IPS DF 6.9 (cell line): ENCODE data around the gene COLEC12.

Experiments
- DNase-seq: peaks from one replicate; pipeline ENCODE4 v3.0.0-alpha.2; 2013; ENCODE audit warnings: low read depth, low spot score
- H3K27ac ChIP-seq: one replicate; pipeline ENCODE4 v1.5.1; 2013; ENCODE audit warnings: low read length, control low read depth
- H3K27me3 ChIP-seq: 2 replicates; pipeline ENCODE4 v1.6.1; 2013; ENCODE audit warnings: mild to moderate bottlenecking, low read length; ENCODE audit not compliant: control insufficient read depth, insufficient read depth
- H3K36me3 ChIP-seq: 2 replicates; pipeline ENCODE4 v1.6.1; 2013; ENCODE audit warnings: low read length; ENCODE audit not compliant: control insufficient read depth, insufficient read depth
- H3K4me1 ChIP-seq: 2 replicates; pipeline ENCODE4 v1.6.1; 2013; ENCODE audit warnings: low read length; ENCODE audit not compliant: control insufficient read depth, insufficient read depth
- H3K4me3 ChIP-seq: 2 replicates; pipeline ENCODE4 v1.5.1; 2013; ENCODE audit warnings: mild to moderate bottlenecking, low read length
- H3K9me3 ChIP-seq: 2 replicates; pipeline ENCODE4 v1.6.1; 2013; ENCODE audit warnings: low read length, inconsistent platforms; ENCODE audit not compliant: control insufficient read depth, insufficient read depth
- WGBS: extraction: QIAGEN DNeasy Blood & Tissue Kit; methylation state at CpG from one replicate; pipeline ENCODE4 v1.1.7; 2013; ENCODE audit warnings: mixed read lengths, missing lambda C conversion rate; ENCODE audit not compliant: insufficient read length, insufficient coverage; 5-methylcytosine and 5-hydroxymethylcytosine counted together

The COLEC12 gene

GRCh38 chr18:445055-445454 lies 55.4 kb downstream of the COLEC12 start:
- Histone ChIP-seq H3K9me3 (no peaks in the 10 kb centered on the region), H3K4me1 (no peaks in the 10 kb centered on the region), H3K27me3 (no peaks in the 10 kb centered on the region), H3K36me3 (no peaks in the 10 kb centered on the region), H3K27ac (no peak overlapping the region), H3K4me3 (no peak overlapping the region)
- no peak for DNase-seq
- WGBS, result no CpG with 5 or more reads among the region's 3 CpGs

GRCh38 chr18:438571-438970 lies 61.9 kb downstream of the COLEC12 start:
- Histone ChIP-seq H3K36me3 (no peaks in the 10 kb centered on the region), H3K27me3 (no peaks in the 10 kb centered on the region), H3K4me3 (no peak overlapping the region), H3K4me1 (no peaks in the 10 kb centered on the region), H3K27ac (no peak overlapping the region), H3K9me3 (no peaks in the 10 kb centered on the region)
- no peak for DNase-seq
- no CpG with 5 or more reads among the region's 2 CpGs for WGBS

GRCh38 chr18:435940-436339 lies 64.6 kb downstream of the COLEC12 start:
- Histone ChIP-seq H3K4me1 (no peaks in the 10 kb centered on the region), H3K27ac (no peak overlapping the region)

GRCh38 chr18:434410-434809 lies 66.1 kb downstream of the COLEC12 start:
- WGBS, result no CpG with 5 or more reads among the region's 1 CpG

More at GRCh38 chr18:435940-436339, 64.6 kb downstream of the COLEC12 start:
- H3K27me3 ChIP-seq, result no peaks in the 10 kb centered on the region
- WGBS, result no CpG with 5 or more reads among the region's 4 CpGs
- H3K36me3 ChIP-seq, result no peaks in the 10 kb centered on the region
- DNase-seq, result no peak
- no peak overlapping the region for H3K4me3 ChIP-seq
- no peaks in the 10 kb centered on the region for H3K9me3 ChIP-seq

GRCh38 chr18:433960-434359 lies 66.5 kb downstream of the COLEC12 start:
- H3K4me3 ChIP-seq, result no peak overlapping the region
- no peak for DNase-seq
- no peaks in the 10 kb centered on the region for H3K27me3 ChIP-seq
- no peaks in the 10 kb centered on the region for H3K36me3 ChIP-seq
- no peak overlapping the region for H3K27ac ChIP-seq
- WGBS, result no CpG with 5 or more reads among the region's 2 CpGs
- no peaks in the 10 kb centered on the region for H3K9me3 ChIP-seq
- H3K4me1 ChIP-seq, result no peaks in the 10 kb centered on the region

More at GRCh38 chr18:434410-434809, 66.1 kb downstream of the COLEC12 start:
- Histone ChIP-seq H3K27me3 (no peaks in the 10 kb centered on the region), H3K27ac (no peak overlapping the region), H3K36me3 (no peaks in the 10 kb centered on the region), H3K4me1 (no peaks in the 10 kb centered on the region), H3K9me3 (no peaks in the 10 kb centered on the region), H3K4me3 (no peak overlapping the region)
- no peak for DNase-seq

- Histone ChIP-seq H3K36me3 (no peaks in the 10 kb centered on the region), H3K9me3 (no peaks in the 10 kb centered on the region), H3K27me3 (no peaks in the 10 kb centered on the region), H3K27ac (no peak overlapping the region), H3K4me3 (no peak overlapping the region), H3K4me1 (no peaks in the 10 kb centered on the region)
- no CpG with 5 or more reads among the region's 3 CpGs for WGBS
- DNase-seq, result no peak
Observed at GRCh38 chr18:433298-433697, 67.2 kb downstream of the COLEC12 start.

GRCh38 chr18:432791-433190 lies 67.7 kb downstream of the COLEC12 start:
- DNase-seq, result no peak
- Histone ChIP-seq H3K4me1 (no peaks in the 10 kb centered on the region), H3K4me3 (no peak overlapping the region), H3K27me3 (no peaks in the 10 kb centered on the region), H3K27ac (no peak overlapping the region), H3K9me3 (no peaks in the 10 kb centered on the region), H3K36me3 (no peaks in the 10 kb centered on the region)
- no CpG with 5 or more reads among the region's 4 CpGs for WGBS

GRCh38 chr18:429030-429429 lies 71.5 kb downstream of the COLEC12 start:
- Histone ChIP-seq H3K4me1 (0 out of 2 replicates have a peak, but pooled peaks cover 1% of the 10 kb centered on the region), H3K27me3 (no peaks in the 10 kb centered on the region), H3K27ac (no peak overlapping the region), H3K36me3 (no peaks in the 10 kb centered on the region), H3K4me3 (no peak overlapping the region), H3K9me3 (no peaks in the 10 kb centered on the region)
- no CpG with 5 or more reads among the region's 1 CpG for WGBS
- DNase-seq, result no peak

- WGBS, result no CpG with 5 or more reads among the region's 8 CpGs
- H3K27me3 ChIP-seq, result no peaks in the 10 kb centered on the region
- H3K4me1 ChIP-seq, result 0 out of 2 replicates have a peak, but pooled peaks cover 1% of the 10 kb centered on the region
- H3K4me3 ChIP-seq, result no peak overlapping the region
- no peak for DNase-seq
- no peak overlapping the region for H3K27ac ChIP-seq
- H3K36me3 ChIP-seq, result no peaks in the 10 kb centered on the region
- no peaks in the 10 kb centered on the region for H3K9me3 ChIP-seq
Observed at GRCh38 chr18:427005-427404, 73.5 kb downstream of the COLEC12 start.

GRCh38 chr18:425106-425745 lies 75.3 kb downstream of the COLEC12 start:
- WGBS, result no CpG with 5 or more reads among the region's 7 CpGs

GRCh38 chr18:424668-425067 lies 75.8 kb downstream of the COLEC12 start:
- Histone ChIP-seq H3K4me1 (0 out of 2 replicates have a peak, but pooled peaks cover 3% of the 10 kb centered on the region), H3K9me3 (no peaks in the 10 kb centered on the region), H3K4me3 (no peak overlapping the region), H3K36me3 (no peaks in the 10 kb centered on the region), H3K27me3 (no peaks in the 10 kb centered on the region), H3K27ac (no peak overlapping the region)
- DNase-seq, result no peak
- no CpG with 5 or more reads among the region's 5 CpGs for WGBS

More at GRCh38 chr18:425106-425745, 75.3 kb downstream of the COLEC12 start:
- no peaks in the 10 kb centered on the region for H3K27me3 ChIP-seq
- no peaks in the 10 kb centered on the region for H3K9me3 ChIP-seq
- H3K36me3 ChIP-seq, result no peaks in the 10 kb centered on the region
- no peak overlapping the region for H3K4me3 ChIP-seq
- no peak overlapping the region for H3K27ac ChIP-seq
- no peak for DNase-seq
- 0 out of 2 replicates have a peak, but pooled peaks cover 3% of the 10 kb centered on the region for H3K4me1 ChIP-seq
